ENCODE results near the gene HPCA.
A peak's percentile ranks its signal among the peaks of the same experiment; 100 is the strongest.

The HPCA gene

DNA sequence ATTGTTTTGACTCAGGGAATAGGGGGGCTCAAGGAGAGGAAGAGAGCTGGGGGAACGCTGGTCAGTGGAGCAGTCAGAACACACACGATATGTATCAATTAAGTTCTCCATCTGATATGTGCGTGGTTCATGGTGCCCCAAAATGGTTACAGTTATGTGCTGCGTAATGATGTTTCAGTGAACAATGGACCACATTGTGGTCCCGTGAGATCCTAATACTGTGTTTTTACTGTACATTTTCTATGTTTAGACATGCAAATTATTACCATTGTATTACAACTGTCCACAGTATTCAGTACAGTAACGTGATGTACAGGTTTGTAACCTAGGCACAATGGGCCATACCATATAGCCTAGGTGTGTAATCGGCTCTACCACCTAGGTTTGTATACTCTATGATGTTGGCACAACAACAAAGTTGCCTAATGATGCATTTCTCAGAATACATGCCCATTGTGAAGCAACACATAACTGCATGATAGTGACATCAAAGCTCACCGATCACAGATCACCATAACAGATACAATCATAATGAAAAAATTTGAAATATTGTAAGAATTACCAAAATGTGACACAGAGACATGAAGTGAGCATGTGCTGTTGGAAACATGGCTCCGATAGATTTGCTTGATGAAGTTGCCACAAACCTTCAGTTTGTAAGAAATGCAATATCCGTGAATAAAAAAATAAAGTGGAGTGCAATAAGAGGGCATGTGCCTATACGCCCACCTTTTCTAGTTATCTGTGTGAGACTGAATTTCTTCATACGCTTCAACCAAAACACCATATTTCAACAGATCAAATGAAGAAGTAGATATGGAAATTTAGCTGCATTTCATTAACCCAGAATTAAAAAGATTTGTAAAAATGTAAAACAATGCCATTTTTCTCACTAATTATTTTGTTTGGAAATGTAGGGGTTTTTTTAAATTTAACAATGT, 29.7 kb downstream of the HPCA start:
- H3K36me3 ChIP-seq (ENCODE audit: control insufficient read depth in 1 of 2, insufficient read depth in 2 of 2, low read length in 2 of 2), result no peaks in the 10 kb centered on the region
- no peaks in the 10 kb centered on the region for H3K9me3 ChIP-seq (ENCODE audit: insufficient read depth, low read depth, low read length)
- no peak overlapping the region for H4K12ac ChIP-seq (ENCODE audit: low read depth, low read length)
- peak; percentile 30 to 76 for DNase-seq
- H2BK120ac ChIP-seq (ENCODE audit: insufficient read depth, low read length, poor library complexity), result no peak overlapping the region
- H2BK12ac ChIP-seq (ENCODE audit: low read length), result no peak overlapping the region
- H3K4me3 ChIP-seq (ENCODE audit: low read depth, low read length), result no peak overlapping the region
- no peak overlapping the region for H3K14ac ChIP-seq (ENCODE audit: low read length)
- no peaks in the 10 kb centered on the region for H3K27me3 ChIP-seq (ENCODE audit: insufficient read depth, low read length)
- no peaks in the 10 kb centered on the region for H3K79me2 ChIP-seq (ENCODE audit: control insufficient read depth, insufficient read depth, low read length, poor library complexity)
- no peak overlapping the region for H2AK5ac ChIP-seq (ENCODE audit: low read length)
- no peak overlapping the region for H2AFZ ChIP-seq (ENCODE audit: insufficient read depth, low read length, poor library complexity)
- no peak overlapping the region for H3K9ac ChIP-seq (ENCODE audit: low read length)
- H3K79me1 ChIP-seq (ENCODE audit: low read length), result peaks cover 2% of the 10 kb centered on the region
- no peak overlapping the region for H3K4ac ChIP-seq (ENCODE audit: low read depth, low read length)
- peaks cover 6 to 7% of the 10 kb centered on the region in 2 experiments for H3K4me1 ChIP-seq (ENCODE audit: control insufficient read depth in 1 of 2, insufficient read depth in 2 of 2, low read length in 2 of 2)
- no peak overlapping the region for H3K18ac ChIP-seq (ENCODE audit: low read length)
- H4K8ac ChIP-seq (ENCODE audit: low read depth, low read length), result no peak overlapping the region
- no peak overlapping the region for H3K23ac ChIP-seq (ENCODE audit: low read length)
- H3K27ac ChIP-seq (ENCODE audit: low read depth, low read length), result no peak overlapping the region
- WGBS (ENCODE audit: extremely low coverage, insufficient coverage, insufficient read length), result no CpG with 5 or more reads among the region's 12 CpGs
- no peak overlapping the region for H3K4me2 ChIP-seq (ENCODE audit: low read length)
- H4K91ac ChIP-seq (ENCODE audit: low read depth, low read length), result no peak overlapping the region
- no peak overlapping the region for H2BK5ac ChIP-seq (ENCODE audit: low read depth, low read length, poor library complexity)

- no peaks in the 10 kb centered on the region for H3K27me3 ChIP-seq (ENCODE audit: insufficient read depth, low read length)
- H4K8ac ChIP-seq (ENCODE audit: low read depth, low read length), result no peak overlapping the region
- H3K4me2 ChIP-seq (ENCODE audit: low read length), result no peak overlapping the region
- H4K91ac ChIP-seq (ENCODE audit: low read depth, low read length), result no peak overlapping the region
- H3K9ac ChIP-seq (ENCODE audit: low read length), result no peak overlapping the region
- no peak for DNase-seq
- H3K9me3 ChIP-seq (ENCODE audit: insufficient read depth, low read depth, low read length), result no peaks in the 10 kb centered on the region
- H3K4me1 ChIP-seq (ENCODE audit: control insufficient read depth in 1 of 2, insufficient read depth in 2 of 2, low read length in 2 of 2), result peaks cover 6 to 8% of the 10 kb centered on the region in 2 experiments
- no peak overlapping the region for H3K23ac ChIP-seq (ENCODE audit: low read length)
- H2AK5ac ChIP-seq (ENCODE audit: low read length), result no peak overlapping the region
- H2BK120ac ChIP-seq (ENCODE audit: insufficient read depth, low read length, poor library complexity), result no peak overlapping the region
- H3K18ac ChIP-seq (ENCODE audit: low read length), result no peak overlapping the region
- no peaks in the 10 kb centered on the region for H3K79me2 ChIP-seq (ENCODE audit: control insufficient read depth, insufficient read depth, low read length, poor library complexity)
- no peak overlapping the region for H4K12ac ChIP-seq (ENCODE audit: low read depth, low read length)
- H3K4ac ChIP-seq (ENCODE audit: low read depth, low read length), result no peak overlapping the region
- H2BK5ac ChIP-seq (ENCODE audit: low read depth, low read length, poor library complexity), result no peak overlapping the region
- no peaks in the 10 kb centered on the region for H3K36me3 ChIP-seq (ENCODE audit: control insufficient read depth in 1 of 2, insufficient read depth in 2 of 2, low read length in 2 of 2)
- no CpG with 5 or more reads among the region's 7 CpGs for WGBS (ENCODE audit: extremely low coverage, insufficient coverage, insufficient read length)
- no peak overlapping the region for H3K14ac ChIP-seq (ENCODE audit: low read length)
- H2BK12ac ChIP-seq (ENCODE audit: low read length), result no peak overlapping the region
- no peak overlapping the region for H3K27ac ChIP-seq (ENCODE audit: low read depth, low read length)
- H3K4me3 ChIP-seq (ENCODE audit: low read depth, low read length), result no peak overlapping the region
- no peak overlapping the region for H2AFZ ChIP-seq (ENCODE audit: insufficient read depth, low read length, poor library complexity)
- H3K79me1 ChIP-seq (ENCODE audit: low read length), result peaks cover 3% of the 10 kb centered on the region
Measured at GRCh38 chr1:32917521-32917920, 31.2 kb downstream of the HPCA start.

DNA sequence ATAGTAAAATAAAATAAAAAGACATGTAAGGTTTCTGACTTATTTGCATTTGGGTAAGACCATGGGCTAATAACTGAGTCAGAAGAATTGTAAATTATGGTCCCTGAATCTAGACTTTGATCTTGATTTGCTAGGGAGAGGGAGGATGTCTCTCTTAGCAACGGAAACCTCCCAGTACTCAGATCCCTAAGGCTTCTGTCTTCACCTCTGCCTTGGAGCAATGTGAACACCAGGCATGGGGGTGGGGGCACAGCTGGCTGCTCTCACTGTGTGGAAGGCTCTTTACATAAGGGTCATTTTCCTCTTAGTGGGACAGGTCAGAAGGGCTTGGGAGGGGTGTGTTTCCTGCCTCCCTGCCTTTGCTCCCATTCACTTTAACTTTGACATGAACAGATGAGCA, 31.9 kb downstream of the HPCA start:
- Histone ChIP-seq H3K79me1 (ENCODE audit: low read length) (peaks cover 3% of the 10 kb centered on the region), H4K12ac (ENCODE audit: low read depth, low read length) (no peak overlapping the region), H2AFZ (ENCODE audit: insufficient read depth, low read length, poor library complexity) (no peak overlapping the region), H3K79me2 (ENCODE audit: control insufficient read depth, insufficient read depth, low read length, poor library complexity) (no peaks in the 10 kb centered on the region), H3K4me2 (ENCODE audit: low read length) (no peak overlapping the region), H3K4me3 (ENCODE audit: low read depth, low read length) (no peak overlapping the region), H2BK120ac (ENCODE audit: insufficient read depth, low read length, poor library complexity) (no peak overlapping the region), H4K91ac (ENCODE audit: low read depth, low read length) (no peak overlapping the region), H2AK5ac (ENCODE audit: low read length) (no peak overlapping the region), H3K23ac (ENCODE audit: low read length) (no peak overlapping the region), H3K14ac (ENCODE audit: low read length) (no peak overlapping the region), H2BK5ac (ENCODE audit: low read depth, low read length, poor library complexity) (no peak overlapping the region), H3K9ac (ENCODE audit: low read length) (no peak overlapping the region), H2BK12ac (ENCODE audit: low read length) (no peak overlapping the region), H3K18ac (ENCODE audit: low read length) (no peak overlapping the region), H3K4me1 (ENCODE audit: control insufficient read depth in 1 of 2, insufficient read depth in 2 of 2, low read length in 2 of 2) (peaks cover 6 to 8% of the 10 kb centered on the region in 2 experiments), H3K9me3 (ENCODE audit: insufficient read depth, low read depth, low read length) (no peaks in the 10 kb centered on the region), H4K8ac (ENCODE audit: low read depth, low read length) (no peak overlapping the region), H3K4ac (ENCODE audit: low read depth, low read length) (no peak overlapping the region), H3K27me3 (ENCODE audit: insufficient read depth, low read length) (no peaks in the 10 kb centered on the region), H3K27ac (ENCODE audit: low read depth, low read length) (no peak overlapping the region), H3K36me3 (ENCODE audit: control insufficient read depth in 1 of 2, insufficient read depth in 2 of 2, low read length in 2 of 2) (no peaks in the 10 kb centered on the region)
- no peak for DNase-seq
- WGBS (ENCODE audit: extremely low coverage, insufficient coverage, insufficient read length), result no CpG with 5 or more reads among the region's 1 CpG

DNA sequence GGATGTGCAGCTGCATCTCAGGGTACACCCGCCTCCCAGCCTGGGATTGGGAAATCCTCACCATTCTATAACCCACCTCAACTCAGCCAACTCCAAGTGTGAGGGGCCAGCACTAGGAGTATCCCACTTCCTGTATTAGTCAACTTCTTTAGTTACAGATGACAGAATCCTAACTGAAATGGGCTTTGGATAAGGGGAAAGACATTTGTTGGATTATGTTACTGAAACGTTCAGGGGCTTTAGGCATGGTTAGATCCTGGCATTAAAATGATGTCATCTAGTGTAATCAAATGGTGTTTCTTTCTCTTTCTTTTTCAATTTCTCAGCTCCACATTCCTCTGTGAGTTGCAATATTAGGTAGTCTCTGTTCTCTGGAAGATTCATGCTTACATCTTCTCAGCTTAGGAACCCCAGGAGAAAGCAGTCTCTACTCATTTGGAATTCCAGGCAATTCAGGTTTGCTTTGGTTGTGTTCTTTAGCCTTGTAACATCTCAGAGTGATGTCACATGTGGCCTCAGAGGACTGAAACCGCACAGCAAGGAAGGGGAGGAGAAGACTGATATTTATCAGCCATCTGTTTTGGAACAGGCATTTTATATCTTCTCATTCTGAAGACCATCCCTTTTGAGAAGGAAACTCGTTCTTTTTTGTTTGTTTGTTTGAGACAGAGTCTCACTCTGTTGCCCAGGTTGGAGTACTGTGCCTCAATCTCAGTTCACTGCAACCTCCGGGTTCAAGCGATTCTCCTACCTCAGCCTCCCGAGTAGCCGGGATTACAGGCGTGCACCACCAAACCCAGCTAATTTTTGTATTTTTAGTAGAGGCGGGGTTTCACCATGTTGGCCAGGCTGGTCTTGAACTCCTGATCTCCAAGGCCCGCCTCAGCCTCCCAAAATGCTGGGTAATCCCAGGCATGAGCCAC, 33.8 kb downstream of the HPCA start:
- Histone ChIP-seq H2BK120ac (ENCODE audit: insufficient read depth, low read length, poor library complexity) (no peak overlapping the region), H3K36me3 (ENCODE audit: control insufficient read depth in 1 of 2, insufficient read depth in 2 of 2, low read length in 2 of 2) (no peaks in the 10 kb centered on the region), H3K14ac (ENCODE audit: low read length) (peak overlapping the region; percentile 48), H3K79me1 (ENCODE audit: low read length) (peaks cover 13% of the 10 kb centered on the region), H2AFZ (ENCODE audit: insufficient read depth, low read length, poor library complexity) (no peak overlapping the region), H3K9me3 (ENCODE audit: insufficient read depth, low read depth, low read length) (no peaks in the 10 kb centered on the region), H3K18ac (ENCODE audit: low read length) (no peak overlapping the region), H3K27ac (ENCODE audit: low read depth, low read length) (no peak overlapping the region), H3K79me2 (ENCODE audit: control insufficient read depth, insufficient read depth, low read length, poor library complexity) (no peaks in the 10 kb centered on the region), H3K4me1 (ENCODE audit: control insufficient read depth in 1 of 2, insufficient read depth in 2 of 2, low read length in 2 of 2) (peaks cover 13% of the 10 kb centered on the region in 2 experiments), H2BK12ac (ENCODE audit: low read length) (peak overlapping the region; percentile 75), H3K9ac (ENCODE audit: low read length) (no peak overlapping the region), H3K4me3 (ENCODE audit: low read depth, low read length) (no peak overlapping the region), H3K27me3 (ENCODE audit: insufficient read depth, low read length) (no peaks in the 10 kb centered on the region), H3K4me2 (ENCODE audit: low read length) (no peak overlapping the region), H3K4ac (ENCODE audit: low read depth, low read length) (no peak overlapping the region), H2AK5ac (ENCODE audit: low read length) (no peak overlapping the region), H4K12ac (ENCODE audit: low read depth, low read length) (no peak overlapping the region), H4K8ac (ENCODE audit: low read depth, low read length) (no peak overlapping the region), H3K23ac (ENCODE audit: low read length) (no peak overlapping the region), H4K91ac (ENCODE audit: low read depth, low read length) (peak overlapping the region; percentile 70), H2BK5ac (ENCODE audit: low read depth, low read length, poor library complexity) (peak overlapping the region; percentile 14)
- no peak for DNase-seq
- WGBS (ENCODE audit: extremely low coverage, insufficient coverage, insufficient read length), result no CpG with 5 or more reads among the region's 11 CpGs
